Breast epithelium (tissue), 4 donors: ENCODE measurements around the gene WDR91. TPM values are rescaled to one million over a fixed set of nuclear protein-coding genes. Genes with fewer than 3 reads are reported as not detected.

ENCODE experiments used
- DNase-seq, 2 donors: peaks; one replicate each; pipeline ENCODE4 v3.0.0-alpha.2; 2019; ENCODE audit warnings: low spot score in 2 of 2
- H3K27ac ChIP-seq, 2 donors: fragments of 200-600 bp; sonication (generic) in 1 of 2; one replicate each; pipeline ENCODE4 v1.5.1; 2016 to 2019; ENCODE audit warnings: mild to moderate bottlenecking in 1 of 2
- H3K27me3 ChIP-seq, 2 donors: fragments of 200-600 bp; sonication (generic) in 1 of 2; one replicate each; pipeline versions ENCODE4 v1.5.1 to v1.6.0; 2017 to 2019; ENCODE audit warnings: control low read depth in 1 of 2, mild to moderate bottlenecking in 1 of 2
- H3K36me3 ChIP-seq: fragments of 200-600 bp; one replicate; pipeline ENCODE4 v1.5.1; 2019
- H3K4me1 ChIP-seq, 2 donors: fragments of 200-600 bp; sonication (generic); one replicate each; pipeline ENCODE4 v1.5.1; 2016 to 2019; ENCODE audit warnings: control low read depth in 1 of 2
- H3K4me3 ChIP-seq, 3 donors: fragments of 200-600 bp; sonication (generic); 1 replicate in 2 of 3; 2 replicates in 1 of 3; pipeline ENCODE4 v1.5.1; 2016 to 2019; ENCODE audit warnings: mild to moderate bottlenecking in 3 of 3, moderate library complexity in 2 of 3
- H3K9me3 ChIP-seq, 2 donors: fragments of 200-600 bp; sonication (generic) in 1 of 2; one replicate each; pipeline ENCODE4 v1.5.1; 2016 to 2019; ENCODE audit warnings: control low read depth in 1 of 2
- POLR2A ChIP-seq: fragments of 450-650 bp; IDR thresholded peaks from one replicate; pipeline ENCODE4 v1.6.1; 2016; ENCODE audit warnings: antibody characterized with exemption, mild to moderate bottlenecking, moderate library complexity
- POLR2AphosphoS5 ChIP-seq, 3 donors: sonication (generic); formaldehyde crosslinking; IDR thresholded peaks; one replicate each; pipeline ENCODE4 v1.6.1; 2017; ENCODE audit warnings: antibody characterized with exemption in 3 of 3
- intact Hi-C: fragments of 100-400 bp; cut with DNase I; formaldehyde crosslinking; loops from one replicate; pipeline ENCODE4 v1.15.1; 2023; ENCODE audit warnings: low total_unique reads
- total RNA-seq, 3 donors: library from RNA; depleted of rRNA; stranded (reverse); fragments of >200 nt; gene quantifications; one replicate each; pipeline ENCODE4 v1.1.0, GENCODE V29; 2016
- TF ChIP-seq, protein P1 (sequence below), 3 donors: fragments of 450-650 bp; IDR thresholded peaks; one replicate each; pipeline ENCODE4 v1.5.1; 2016 to 2017; ENCODE audit warnings: antibody characterized with exemption in 3 of 3, mild to moderate bottlenecking in 3 of 3, moderate library complexity in 3 of 3

The WDR91 gene
- total RNA-seq, 3 donors from 2014 or later = 21.4 to 26.5 (median 23.1) TPM

DNA sequence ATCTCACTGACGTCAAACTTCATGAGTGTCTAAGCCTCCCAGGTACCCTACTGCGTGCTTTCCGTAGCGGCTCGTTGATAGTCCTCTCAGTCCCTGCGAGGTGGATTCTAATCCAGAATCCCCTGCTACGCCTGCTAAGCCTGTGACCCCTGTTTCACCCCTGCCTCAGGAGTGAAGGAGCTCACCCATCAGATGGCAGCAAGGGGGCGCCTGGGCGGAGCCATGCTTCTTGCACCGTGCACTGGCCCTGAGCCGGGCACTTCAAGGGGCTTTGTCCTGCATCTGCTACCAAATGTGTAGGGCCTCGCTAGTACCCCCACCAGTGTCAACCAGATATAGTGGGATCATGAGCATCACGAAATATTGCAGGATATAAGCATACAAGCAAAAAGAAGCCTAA lies 21.4 kb upstream of the WDR91 start:
- intact Hi-C loops = no loop called here
- no peaks in the 10 kb centered on the region for H3K4me1 ChIP-seq
- no peak for DNase-seq
- no peak overlapping the region for H3K4me3 ChIP-seq
- no peaks in the 10 kb centered on the region for H3K9me3 ChIP-seq
- no peak overlapping the region for H3K27ac ChIP-seq
- H3K36me3 ChIP-seq = no peaks in the 10 kb centered on the region
- no peaks in the 10 kb centered on the region for H3K27me3 ChIP-seq
- TF ChIP-seq, protein P1, sequence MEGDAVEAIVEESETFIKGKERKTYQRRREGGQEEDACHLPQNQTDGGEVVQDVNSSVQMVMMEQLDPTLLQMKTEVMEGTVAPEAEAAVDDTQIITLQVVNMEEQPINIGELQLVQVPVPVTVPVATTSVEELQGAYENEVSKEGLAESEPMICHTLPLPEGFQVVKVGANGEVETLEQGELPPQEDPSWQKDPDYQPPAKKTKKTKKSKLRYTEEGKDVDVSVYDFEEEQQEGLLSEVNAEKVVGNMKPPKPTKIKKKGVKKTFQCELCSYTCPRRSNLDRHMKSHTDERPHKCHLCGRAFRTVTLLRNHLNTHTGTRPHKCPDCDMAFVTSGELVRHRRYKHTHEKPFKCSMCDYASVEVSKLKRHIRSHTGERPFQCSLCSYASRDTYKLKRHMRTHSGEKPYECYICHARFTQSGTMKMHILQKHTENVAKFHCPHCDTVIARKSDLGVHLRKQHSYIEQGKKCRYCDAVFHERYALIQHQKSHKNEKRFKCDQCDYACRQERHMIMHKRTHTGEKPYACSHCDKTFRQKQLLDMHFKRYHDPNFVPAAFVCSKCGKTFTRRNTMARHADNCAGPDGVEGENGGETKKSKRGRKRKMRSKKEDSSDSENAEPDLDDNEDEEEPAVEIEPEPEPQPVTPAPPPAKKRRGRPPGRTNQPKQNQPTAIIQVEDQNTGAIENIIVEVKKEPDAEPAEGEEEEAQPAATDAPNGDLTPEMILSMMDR (IDR thresholded peaks at IDR 0.05) = no peak
- TF ChIP-seq POLR2A (no peak), POLR2AphosphoS5 (IDR thresholded peaks at IDR 0.05) (no peak)

DNA sequence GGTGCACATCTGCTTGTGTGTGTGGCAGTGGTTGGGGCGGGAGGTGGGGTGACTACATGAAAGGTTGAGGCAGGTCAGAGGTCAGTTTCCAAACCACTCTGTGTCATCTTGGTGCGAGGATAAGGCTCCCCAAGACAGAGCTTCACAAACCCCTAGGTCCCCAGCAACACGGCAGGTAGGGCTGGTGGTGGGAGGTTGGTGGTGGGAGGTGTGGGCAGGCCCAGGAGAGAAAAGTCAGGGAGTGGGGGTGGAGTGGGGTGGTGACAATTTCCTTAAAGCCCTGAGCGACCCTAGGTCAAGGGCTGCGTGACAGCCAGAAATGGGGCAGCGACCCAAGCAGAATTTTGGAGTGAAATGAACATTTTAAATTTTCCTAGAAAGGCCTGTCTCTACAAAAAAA lies 20.8 kb upstream of the WDR91 start:
- no peaks in the 10 kb centered on the region for H3K36me3 ChIP-seq
- H3K9me3 ChIP-seq = no peaks in the 10 kb centered on the region
- no peak overlapping the region for H3K27ac ChIP-seq
- TF ChIP-seq POLR2AphosphoS5 (IDR thresholded peaks at IDR 0.05) (no peak), POLR2A (no peak)
- TF ChIP-seq, protein P1 (IDR thresholded peaks at IDR 0.05) = no peak
- H3K27me3 ChIP-seq = no peaks in the 10 kb centered on the region
- no peak overlapping the region for H3K4me3 ChIP-seq
- no peaks in the 10 kb centered on the region for H3K4me1 ChIP-seq
- intact Hi-C loops = no loop called here
- no peak for DNase-seq

DNA sequence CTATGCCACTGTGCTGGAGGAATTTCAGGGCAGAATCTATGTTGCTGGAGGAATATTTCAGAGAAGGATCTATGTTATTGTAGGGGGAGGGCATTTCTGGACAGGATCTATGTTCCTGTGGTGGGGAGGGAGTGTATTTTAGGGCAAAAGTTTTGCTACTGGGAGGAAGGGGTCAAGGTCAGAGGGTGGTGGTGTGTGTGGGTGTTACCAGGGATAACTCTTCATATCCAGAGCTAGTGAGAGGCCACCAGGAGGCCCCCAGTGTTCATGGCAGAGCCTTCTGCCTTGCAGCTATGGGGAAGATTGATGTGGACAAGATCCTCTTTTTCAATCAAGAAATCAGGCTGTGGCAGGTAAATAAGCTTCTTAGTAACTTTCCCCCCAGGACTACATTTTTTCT lies 20.4 kb upstream of the WDR91 start:
- intact Hi-C loops = no loop called here
- no peak overlapping the region for H3K27ac ChIP-seq
- no peak overlapping the region for H3K4me3 ChIP-seq
- no peaks in the 10 kb centered on the region for H3K4me1 ChIP-seq
- H3K36me3 ChIP-seq = no peaks in the 10 kb centered on the region
- DNase-seq = no peak
- H3K27me3 ChIP-seq = no peaks in the 10 kb centered on the region
- TF ChIP-seq POLR2A = no peak
- TF ChIP-seq, protein P1 (IDR thresholded peaks at IDR 0.05) = no peak
- no peak for TF ChIP-seq POLR2AphosphoS5 (IDR thresholded peaks at IDR 0.05)
- H3K9me3 ChIP-seq = no peaks in the 10 kb centered on the region

DNA sequence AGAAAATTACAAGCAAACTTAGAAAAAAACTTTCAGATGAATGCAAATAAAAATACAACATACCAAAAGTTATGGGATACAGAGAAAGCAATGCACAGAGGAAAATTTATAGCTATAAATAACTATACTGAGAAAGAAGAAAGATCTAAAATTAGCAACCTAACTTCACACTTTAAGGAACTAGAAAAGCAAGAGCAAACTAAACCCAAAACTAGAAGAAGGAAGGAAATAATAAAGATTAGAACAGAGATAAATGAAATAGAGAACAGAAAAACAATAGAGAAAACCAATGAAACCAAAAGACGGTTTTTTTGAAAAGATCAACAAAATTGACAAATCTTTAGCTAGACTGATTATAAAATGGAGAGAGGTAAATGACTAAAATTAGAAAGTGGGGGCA lies 12.7 kb upstream of the WDR91 start:
- TF ChIP-seq, protein P1 (IDR thresholded peaks at IDR 0.05) = no peak
- TF ChIP-seq POLR2A (no peak), POLR2AphosphoS5 (IDR thresholded peaks at IDR 0.05) (no peak)
- H3K4me3 ChIP-seq = no peak overlapping the region
- DNase-seq = no peak
- H3K9me3 ChIP-seq = no peaks in the 10 kb centered on the region
- no peaks in the 10 kb centered on the region for H3K4me1 ChIP-seq
- intact Hi-C loops = no loop called here
- H3K27me3 ChIP-seq = no peaks in the 10 kb centered on the region
- H3K36me3 ChIP-seq = no peaks in the 10 kb centered on the region
- H3K27ac ChIP-seq = no peak overlapping the region

DNA sequence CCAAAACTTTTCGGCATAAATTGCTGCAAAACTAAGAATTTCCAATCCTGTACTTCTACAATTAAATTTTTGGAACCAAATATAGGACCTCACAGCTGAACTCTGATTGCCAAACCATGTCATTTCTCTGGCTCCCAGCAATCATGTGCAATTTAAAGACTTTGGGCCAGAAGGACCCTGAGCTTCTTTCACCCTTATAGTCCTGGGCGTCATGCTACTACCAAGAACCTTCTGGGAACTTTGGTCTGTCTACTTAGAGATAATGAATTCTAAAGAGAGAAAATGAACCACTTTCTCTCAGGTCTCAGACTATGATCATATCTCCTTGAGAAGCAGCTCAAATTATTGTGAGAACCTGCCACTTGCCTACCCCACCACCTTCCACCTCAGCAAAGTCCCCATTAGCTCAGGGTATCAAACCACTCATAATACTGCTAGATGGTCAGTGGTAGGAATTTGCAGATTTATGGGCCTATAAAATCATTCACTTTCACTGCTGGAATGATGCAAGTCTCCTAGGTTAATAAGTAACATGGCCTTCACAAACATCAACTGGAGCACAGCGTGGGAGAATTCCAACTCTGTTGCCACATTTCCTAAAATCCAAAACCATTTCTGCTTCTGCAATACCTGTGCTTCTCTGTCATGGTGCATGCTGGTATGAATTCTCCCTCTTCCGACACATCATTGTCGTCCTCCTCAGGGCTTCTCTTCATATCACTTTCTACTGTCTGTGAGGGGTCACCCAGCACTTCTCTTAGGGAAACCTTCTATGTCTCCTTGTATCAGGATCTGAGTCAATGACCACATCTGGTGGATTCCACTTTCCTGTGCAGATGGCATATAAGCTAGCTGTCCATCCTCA lies 6.6 kb upstream of the WDR91 start:
- no peak overlapping the region for H3K27ac ChIP-seq
- H3K4me3 ChIP-seq = no peak overlapping the region
- H3K9me3 ChIP-seq = no peaks in the 10 kb centered on the region
- intact Hi-C loops = no loop called here
- no peak for TF ChIP-seq POLR2AphosphoS5 (IDR thresholded peaks at IDR 0.05)
- no peaks in the 10 kb centered on the region for H3K27me3 ChIP-seq
- H3K4me1 ChIP-seq = no peaks in the 10 kb centered on the region
- no peaks in the 10 kb centered on the region for H3K36me3 ChIP-seq
- DNase-seq = no peak
